Stomach (tissue), 9 donors: ENCODE results near the gene SPDEF. TPM values are rescaled to one million over a fixed set of nuclear protein-coding genes. Genes with fewer than 3 reads are reported as not detected.

Source experiments
- DNase-seq, 2 donors: peaks; one replicate each; pipeline versions ENCODE4 v3.0.0 to v3.0.0-alpha.2; 2013 to 2019
- H3K27ac ChIP-seq, 5 donors: fragments of 200-600 bp in 4 of 5; sonication (generic) in 4 of 5; one replicate each; pipeline ENCODE4 v1.5.1; 2013 to 2019; ENCODE audit warnings: mild to moderate bottlenecking in 1 of 5, moderate library complexity in 1 of 5
- H3K27me3 ChIP-seq, 3 donors: fragments of 200-600 bp; sonication (generic); one replicate each; pipeline ENCODE4 v1.5.1; 2017 to 2019; ENCODE audit warnings: mixed run types in 1 of 3
- H3K36me3 ChIP-seq, 4 donors: fragments of 200-600 bp; sonication (generic); 1 replicate in 3 of 4; 2 replicates in 1 of 4; pipeline ENCODE4 v1.5.1; 2016 to 2019
- H3K4me1 ChIP-seq, 4 donors: fragments of 200-600 bp; sonication (generic); one replicate each; pipeline ENCODE4 v1.5.1; 2016 to 2019
- H3K4me3 ChIP-seq, 4 donors: fragments of 200-600 bp; sonication (generic) in 3 of 4; one replicate each; pipeline ENCODE4 v1.5.1; 2016 to 2019; ENCODE audit warnings: mild to moderate bottlenecking in 1 of 4
- H3K9me3 ChIP-seq, 4 donors: fragments of 200-600 bp; sonication (generic); one replicate each; pipeline ENCODE4 v1.5.1; 2016 to 2019
- EP300 ChIP-seq: sonication (generic); formaldehyde crosslinking; IDR thresholded peaks from one replicate; pipeline ENCODE4 v1.6.1; 2017; ENCODE audit warnings: antibody characterized with exemption
- POLR2A ChIP-seq, 4 donors: fragments of 450-650 bp; IDR thresholded peaks; one replicate each; pipeline ENCODE4 v1.6.1; 2016; ENCODE audit warnings: antibody characterized with exemption in 4 of 4, control low read depth in 2 of 4, mild to moderate bottlenecking in 1 of 4, moderate library complexity in 1 of 4
- POLR2AphosphoS5 ChIP-seq, 3 donors: sonication (generic); formaldehyde crosslinking; IDR thresholded peaks; one replicate each; pipeline ENCODE4 v1.6.1; 2016; ENCODE audit warnings: antibody characterized with exemption in 3 of 3
- WGBS, 5 donors: extraction: QIAGEN DNeasy Blood & Tissue Kit in 3 of 5; methylation state at CpG; one replicate each; pipeline versions ENCODE4 v1.1.5 to v1.1.7; 2013 to 2018; 5-methylcytosine and 5-hydroxymethylcytosine counted together
- intact Hi-C: fragments of 100-400 bp; cut with DNase I; formaldehyde crosslinking; loops from one replicate; pipeline ENCODE4 v1.15.1; 2023; ENCODE audit warnings: low total_unique reads
- polyA plus RNA-seq, 3 donors: library from polyadenylated mRNA; stranded (reverse); fragments of 200-250 nt; gene quantifications; one replicate each; pipeline ENCODE4 v1.2.3, GENCODE V29; 2013
- total RNA-seq, 5 donors: library from RNA; depleted of rRNA; stranded (reverse); fragments of >200 nt; gene quantifications; one replicate each; pipeline versions ENCODE4 v1.1.0 to v1.2.3, GENCODE V29; 2014 to 2016
- TF ChIP-seq, protein P1 (sequence below), 7 experiments: fragments of 450-650 bp in 4 of 7; fragments of 200-600 bp in 3 of 7; sonication (generic) in 3 of 7; IDR thresholded peaks; one replicate each; pipeline ENCODE4 v1.5.1; 2016 to 2019; ENCODE audit warnings: antibody characterized with exemption in 7 of 7, control low read depth in 2 of 7, mild to moderate bottlenecking in 1 of 7
- donor health status: healthy with polysubstance abuse.
- donor health status: Bipolar disorder and iron deficiency.
- donor health status: healthy.

SPDEF gene
- total and polyA plus RNA-seq, 8 donors: 2.2 to 129 (median 31.4) TPM

DNA sequence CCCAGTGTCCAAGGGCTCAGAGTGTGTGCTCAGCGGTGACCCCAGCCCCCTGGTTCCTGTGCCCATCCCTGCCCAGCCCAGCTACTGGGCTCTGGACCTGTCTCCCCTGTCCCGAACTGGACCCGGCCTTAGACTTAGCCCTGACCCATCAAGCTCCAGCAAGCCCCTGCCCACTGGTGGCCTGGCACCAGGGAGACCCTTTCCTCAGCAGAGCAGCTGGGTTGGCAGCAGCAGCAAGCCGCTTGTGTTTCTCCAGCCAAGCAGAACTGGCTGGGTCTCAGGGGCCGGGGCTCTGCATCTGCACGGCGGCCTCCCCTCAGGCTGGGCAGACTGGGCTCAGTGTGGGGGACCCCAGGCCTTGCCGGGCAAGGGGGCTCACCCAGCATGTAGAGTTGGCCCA lies 801 bp downstream of the SPDEF start:
- 34 to 84% (median 47%) methylated on average over 5 to 8 of the region's 8 CpGs for WGBS, 5 donors
- peak overlapping the region; percentile 35 to 53 (median 43) for H3K4me3 ChIP-seq
- DNase-seq: no peak
- peaks cover 3 to 69% (median 55%) of the 10 kb centered on the region in 4 donors for H3K4me1 ChIP-seq
- peak overlapping the region; percentile 69 to 88 (median 82) for H3K27ac ChIP-seq
- peaks cover 0 to 8% (median 6%) of the 10 kb centered on the region in 4 donors for H3K9me3 ChIP-seq
- intact Hi-C loops: no loop called here
- H3K36me3 ChIP-seq: no peaks in the 10 kb centered on the region
- H3K27me3 ChIP-seq: no peaks in the 10 kb centered on the region
- no peak for TF ChIP-seq POLR2AphosphoS5 (IDR thresholded peaks at IDR 0.05)
- TF ChIP-seq POLR2A (IDR thresholded peaks at IDR 0.05): no peak
- TF ChIP-seq, protein P1, sequence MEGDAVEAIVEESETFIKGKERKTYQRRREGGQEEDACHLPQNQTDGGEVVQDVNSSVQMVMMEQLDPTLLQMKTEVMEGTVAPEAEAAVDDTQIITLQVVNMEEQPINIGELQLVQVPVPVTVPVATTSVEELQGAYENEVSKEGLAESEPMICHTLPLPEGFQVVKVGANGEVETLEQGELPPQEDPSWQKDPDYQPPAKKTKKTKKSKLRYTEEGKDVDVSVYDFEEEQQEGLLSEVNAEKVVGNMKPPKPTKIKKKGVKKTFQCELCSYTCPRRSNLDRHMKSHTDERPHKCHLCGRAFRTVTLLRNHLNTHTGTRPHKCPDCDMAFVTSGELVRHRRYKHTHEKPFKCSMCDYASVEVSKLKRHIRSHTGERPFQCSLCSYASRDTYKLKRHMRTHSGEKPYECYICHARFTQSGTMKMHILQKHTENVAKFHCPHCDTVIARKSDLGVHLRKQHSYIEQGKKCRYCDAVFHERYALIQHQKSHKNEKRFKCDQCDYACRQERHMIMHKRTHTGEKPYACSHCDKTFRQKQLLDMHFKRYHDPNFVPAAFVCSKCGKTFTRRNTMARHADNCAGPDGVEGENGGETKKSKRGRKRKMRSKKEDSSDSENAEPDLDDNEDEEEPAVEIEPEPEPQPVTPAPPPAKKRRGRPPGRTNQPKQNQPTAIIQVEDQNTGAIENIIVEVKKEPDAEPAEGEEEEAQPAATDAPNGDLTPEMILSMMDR (IDR thresholded peaks at IDR 0.05): no peak
- no peak for TF ChIP-seq EP300

GRCh38 chr6:34555007-34555322 lies 1.2 kb downstream of the SPDEF start:
- H3K27me3 ChIP-seq: no peaks in the 10 kb centered on the region
- H3K27ac ChIP-seq: peak overlapping the region; percentile 69 to 88 (median 82)
- WGBS, 5 donors: 31 to 78% (median 51%) methylated on average over 5 to 11 of the region's 11 CpGs
- H3K36me3 ChIP-seq: no peaks in the 10 kb centered on the region
- H3K4me3 ChIP-seq: peak overlapping the region; percentile 35 to 53 (median 43)
- peaks cover 0 to 66% (median 55%) of the 10 kb centered on the region in 4 donors for H3K4me1 ChIP-seq
- DNase-seq: peak in 1 of 2 donors; percentile 62
- H3K9me3 ChIP-seq: peaks cover 0 to 8% (median 6%) of the 10 kb centered on the region in 4 donors
- intact Hi-C loops: no loop called here
- TF ChIP-seq, protein P1 (IDR thresholded peaks at IDR 0.05): no peak
- TF ChIP-seq POLR2A (IDR thresholded peaks at IDR 0.05) (no peak), POLR2AphosphoS5 (IDR thresholded peaks at IDR 0.05) (no peak), EP300 (no peak)

GRCh38 chr6:34554291-34555006 lies 1.7 kb downstream of the SPDEF start:
- WGBS, 5 donors: 24 to 34% (median 31%) methylated on average over 9 to 15 of the region's 15 CpGs
- peak overlapping the region in 3 of 5 donors; percentile 82 to 88 (median 87) for H3K27ac ChIP-seq
- TF ChIP-seq POLR2A (IDR thresholded peaks at IDR 0.05) (no peak), POLR2AphosphoS5 (IDR thresholded peaks at IDR 0.05) (no peak), EP300 (no peak)
- TF ChIP-seq, protein P1 (IDR thresholded peaks at IDR 0.05): no peak
- intact Hi-C loops: no loop called here
- peaks cover 0 to 8% (median 6%) of the 10 kb centered on the region in 4 donors for H3K9me3 ChIP-seq
- no peak for DNase-seq
- no peaks in the 10 kb centered on the region for H3K27me3 ChIP-seq
- H3K4me3 ChIP-seq: peak overlapping the region; percentile 35 to 53 (median 43)
- H3K36me3 ChIP-seq: no peaks in the 10 kb centered on the region
- peaks cover 0 to 65% (median 51%) of the 10 kb centered on the region in 4 donors for H3K4me1 ChIP-seq

DNA sequence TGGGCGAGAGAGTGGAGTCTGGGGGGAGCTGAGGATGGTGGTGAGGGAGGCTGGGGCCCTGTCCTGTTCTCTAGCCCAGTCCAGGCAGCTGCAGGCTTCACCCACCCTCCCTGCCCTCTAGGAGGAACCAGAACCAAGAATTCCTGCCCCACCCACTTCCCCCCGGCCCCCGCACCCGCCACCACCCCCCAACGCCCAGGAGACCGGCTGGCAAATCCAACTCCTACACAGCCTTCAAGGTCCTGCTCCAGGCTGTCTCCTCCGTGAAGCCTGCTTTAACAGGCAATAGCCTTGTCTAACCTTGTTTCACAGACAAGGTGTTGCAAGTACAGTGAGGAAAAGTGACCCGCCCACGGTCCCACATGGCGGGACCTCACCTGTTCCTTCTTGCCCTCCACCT lies 2.4 kb downstream of the SPDEF start:
- no peaks in the 10 kb centered on the region for H3K36me3 ChIP-seq
- peak overlapping the region in 3 of 4 donors; percentile 35 to 53 (median 39) for H3K4me3 ChIP-seq
- H3K4me1 ChIP-seq: peaks cover 0 to 65% (median 51%) of the 10 kb centered on the region in 4 donors
- intact Hi-C loops: no loop called here
- H3K9me3 ChIP-seq: peaks cover 0 to 7% (median 6%) of the 10 kb centered on the region in 4 donors
- no peak for TF ChIP-seq POLR2A (IDR thresholded peaks at IDR 0.05)
- TF ChIP-seq, protein P1 (IDR thresholded peaks at IDR 0.05): no peak
- TF ChIP-seq POLR2AphosphoS5 (IDR thresholded peaks at IDR 0.05): no peak
- no peak for TF ChIP-seq EP300
- H3K27ac ChIP-seq: no peak overlapping the region
- WGBS, 5 donors: 33 to 61% (median 39%) methylated on average over 10 of the region's 10 CpGs
- H3K27me3 ChIP-seq: no peaks in the 10 kb centered on the region
- DNase-seq: no peak
